SK-N-SH (cell line): Measurements from ENCODE around the gene SMIM44.

ENCODE experiments used
- GATA2 ChIP-seq: sonication (generic); formaldehyde crosslinking; IDR thresholded peaks from 2 replicates; pipeline ENCODE4 v1.5.0; 2020; ENCODE audit warnings: mild to moderate bottlenecking, missing genetic modification reagents
- SIN3A ChIP-seq: IDR thresholded peaks from 2 replicates; pipeline ENCODE4 v1.6.1; 2012; ENCODE audit warnings: low read depth, mild to moderate bottlenecking, low read length, moderate library complexity, borderline replicate concordance
- TF ChIP-seq, protein P1 (sequence below): fragments of 200-600 bp; sonication (generic); IDR thresholded peaks from 2 replicates; pipeline ENCODE4 v1.6.1; 2017; ENCODE audit warnings: antibody characterized with exemption, mild to moderate bottlenecking, moderate library complexity

DNA sequence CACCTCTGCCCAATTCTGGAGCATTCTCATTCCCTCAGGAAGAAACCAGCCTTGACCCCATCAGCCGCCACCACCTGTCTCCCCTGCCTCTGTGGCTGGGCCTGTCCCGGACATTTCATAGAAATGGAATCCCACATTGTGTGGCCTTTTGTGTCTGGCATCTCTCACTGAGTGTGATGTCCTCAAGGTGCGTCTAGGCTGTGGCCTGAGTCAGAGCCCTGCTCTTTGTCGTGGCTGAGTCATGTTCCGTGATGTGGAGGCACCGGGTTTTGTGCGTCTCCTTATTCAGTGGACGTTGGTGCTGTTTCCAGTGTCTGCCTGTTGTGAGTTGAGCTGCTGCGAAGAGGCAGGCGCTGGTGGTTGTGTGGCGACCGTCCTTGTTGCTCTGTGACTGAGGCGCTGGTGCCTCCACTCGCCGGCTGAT, 26.3 kb upstream of the SMIM44 start:
- TF ChIP-seq GATA2 (CRISPR knock-in tag) = no peak
- TF ChIP-seq SIN3A = no peak
- TF ChIP-seq, protein P1, sequence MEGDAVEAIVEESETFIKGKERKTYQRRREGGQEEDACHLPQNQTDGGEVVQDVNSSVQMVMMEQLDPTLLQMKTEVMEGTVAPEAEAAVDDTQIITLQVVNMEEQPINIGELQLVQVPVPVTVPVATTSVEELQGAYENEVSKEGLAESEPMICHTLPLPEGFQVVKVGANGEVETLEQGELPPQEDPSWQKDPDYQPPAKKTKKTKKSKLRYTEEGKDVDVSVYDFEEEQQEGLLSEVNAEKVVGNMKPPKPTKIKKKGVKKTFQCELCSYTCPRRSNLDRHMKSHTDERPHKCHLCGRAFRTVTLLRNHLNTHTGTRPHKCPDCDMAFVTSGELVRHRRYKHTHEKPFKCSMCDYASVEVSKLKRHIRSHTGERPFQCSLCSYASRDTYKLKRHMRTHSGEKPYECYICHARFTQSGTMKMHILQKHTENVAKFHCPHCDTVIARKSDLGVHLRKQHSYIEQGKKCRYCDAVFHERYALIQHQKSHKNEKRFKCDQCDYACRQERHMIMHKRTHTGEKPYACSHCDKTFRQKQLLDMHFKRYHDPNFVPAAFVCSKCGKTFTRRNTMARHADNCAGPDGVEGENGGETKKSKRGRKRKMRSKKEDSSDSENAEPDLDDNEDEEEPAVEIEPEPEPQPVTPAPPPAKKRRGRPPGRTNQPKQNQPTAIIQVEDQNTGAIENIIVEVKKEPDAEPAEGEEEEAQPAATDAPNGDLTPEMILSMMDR = no peak
